Gastroesophageal sphincter (tissue), 4 donors: ENCODE measurements around the gene HIVEP2. TPM values are rescaled to one million over a fixed set of nuclear protein-coding genes. Genes with fewer than 3 reads are reported as not detected.

Experiments
- ATAC-seq: fragments of 150-250 bp; one replicate; pipeline ENCODE4 v1.9.1; 2016; ENCODE audit warnings: mild to moderate bottlenecking, moderate library complexity
- H3K27ac ChIP-seq, 4 donors: fragments of 200-600 bp; sonication (generic) in 3 of 4; 1 replicate in 3 of 4; 2 replicates in 1 of 4; pipeline ENCODE4 v1.5.1; 2016 to 2019
- H3K27me3 ChIP-seq: fragments of 200-600 bp; sonication (generic); one replicate; pipeline ENCODE4 v1.5.1; 2019
- H3K36me3 ChIP-seq, 2 donors: fragments of 200-600 bp; sonication (generic); one replicate each; pipeline ENCODE4 v1.5.1; 2019; ENCODE audit warnings: control low read depth in 1 of 2
- H3K4me1 ChIP-seq, 3 donors: fragments of 200-600 bp; sonication (generic); 1 replicate in 2 of 3; 2 replicates in 1 of 3; pipeline ENCODE4 v1.5.1; 2016 to 2019; ENCODE audit warnings: control low read depth in 2 of 3
- H3K4me3 ChIP-seq, 2 donors: fragments of 200-600 bp; sonication (generic); one replicate each; pipeline ENCODE4 v1.5.1; 2019; ENCODE audit warnings: mild to moderate bottlenecking in 1 of 2, moderate library complexity in 1 of 2
- H3K9me3 ChIP-seq, 3 donors: fragments of 200-600 bp; sonication (generic); one replicate each; pipeline ENCODE4 v1.5.1; 2017 to 2019; ENCODE audit warnings: control low read depth in 2 of 3
- CTCF ChIP-seq, 4 experiments: fragments of 200-600 bp in 2 of 4; fragments of 450-650 bp in 2 of 4; sonication (generic) in 1 of 4; IDR thresholded peaks; one replicate each; pipeline ENCODE4 v1.5.1; 2017 to 2019; ENCODE audit warnings: antibody characterized with exemption in 4 of 4, mild to moderate bottlenecking in 2 of 4, moderate library complexity in 2 of 4
- EP300 ChIP-seq: sonication (generic); formaldehyde crosslinking; IDR thresholded peaks from one replicate; pipeline ENCODE4 v1.6.1; 2017; ENCODE audit warnings: antibody characterized with exemption, mild to moderate bottlenecking
- POLR2A ChIP-seq, 2 donors: fragments of 450-650 bp; IDR thresholded peaks; one replicate each; pipeline ENCODE4 v1.6.1; 2017; ENCODE audit warnings: antibody characterized with exemption in 2 of 2, mild to moderate bottlenecking in 2 of 2, moderate library complexity in 1 of 2
- POLR2AphosphoS5 ChIP-seq: sonication (generic); formaldehyde crosslinking; IDR thresholded peaks from one replicate; pipeline ENCODE4 v1.6.1; 2017; ENCODE audit warnings: antibody characterized with exemption
- WGBS, 2 donors: methylation state at CpG; one replicate each; pipeline ENCODE4 v1.1.5; 2018; ENCODE audit warnings: low coverage in 1 of 2; 5-methylcytosine and 5-hydroxymethylcytosine counted together
- total RNA-seq, 4 donors: library from RNA; depleted of rRNA; stranded (reverse); fragments of >200 nt; gene quantifications; one replicate each; pipeline ENCODE4 v1.1.0, GENCODE V29; 2016

HIVEP2 gene
- total RNA-seq, 4 donors from 2014 or later: 17.1 to 28.1 (median 24.9) TPM

GRCh38 chr6:142932889-142933288 lies 12.1 kb downstream of the HIVEP2 start:
- Histone ChIP-seq H3K27ac (no peak overlapping the region), H3K4me3 (no peak overlapping the region), H3K27me3 (no peaks in the 10 kb centered on the region), H3K36me3 (no peaks in the 10 kb centered on the region), H3K9me3 (no peaks in the 10 kb centered on the region), H3K4me1 (peaks cover 0 to 41% (median 0%) of the 10 kb centered on the region in 3 donors)
- ATAC-seq: no peak
- 45 to 74% methylated on average over 1 to 2 of the region's 2 CpGs for WGBS, 2 donors
- TF ChIP-seq EP300: no peak
- TF ChIP-seq POLR2A (IDR thresholded peaks at IDR 0.05): no peak
- TF ChIP-seq POLR2AphosphoS5: no peak
- no peak for TF ChIP-seq CTCF (IDR thresholded peaks at IDR 0.05)

- Histone ChIP-seq H3K36me3 (no peaks in the 10 kb centered on the region), H3K4me3 (no peak overlapping the region), H3K4me1 (peaks cover 0 to 53% (median 0%) of the 10 kb centered on the region in 3 donors), H3K27me3 (no peaks in the 10 kb centered on the region), H3K27ac (no peak overlapping the region), H3K9me3 (no peaks in the 10 kb centered on the region)
- TF ChIP-seq POLR2A (IDR thresholded peaks at IDR 0.05) (no peak), POLR2AphosphoS5 (no peak), CTCF (IDR thresholded peaks at IDR 0.05) (no peak), EP300 (no peak)
- no peak for ATAC-seq
- 91% methylated on average over 1 of the region's 1 CpG; no CpG with 5 or more reads in 1 of the 2 donors for WGBS, 2 donors
These were observed 15.1 kb downstream of the HIVEP2 start for GRCh38 chr6:142929751-142930358.

GRCh38 chr6:142927904-142928303 lies 17.1 kb downstream of the HIVEP2 start:
- H3K36me3 ChIP-seq: no peaks in the 10 kb centered on the region
- ATAC-seq: no peak
- H3K27ac ChIP-seq: peak overlapping the region in 2 of 4 donors; percentile 91 to 96
- no peak overlapping the region for H3K4me3 ChIP-seq
- TF ChIP-seq POLR2A (IDR thresholded peaks at IDR 0.05) (no peak), EP300 (no peak), POLR2AphosphoS5 (no peak), CTCF (IDR thresholded peaks at IDR 0.05) (no peak)
- 69 to 74% methylated on average over 4 to 5 of the region's 5 CpGs for WGBS, 2 donors
- no peaks in the 10 kb centered on the region for H3K27me3 ChIP-seq
- H3K9me3 ChIP-seq: no peaks in the 10 kb centered on the region
- H3K4me1 ChIP-seq: peaks cover 0 to 33% (median 0%) of the 10 kb centered on the region in 3 donors

- TF ChIP-seq CTCF (IDR thresholded peaks at IDR 0.05) (no peak), POLR2AphosphoS5 (no peak), EP300 (no peak), POLR2A (IDR thresholded peaks at IDR 0.05) (no peak)
These were observed 17.8 kb downstream of the HIVEP2 start for GRCh38 chr6:142927271-142927580.

More at GRCh38 chr6:142927271-142927580, 17.8 kb downstream of the HIVEP2 start:
- no peak for ATAC-seq
- H3K27ac ChIP-seq: peak overlapping the region; percentile 34 to 96 (median 90)
- no peaks in the 10 kb centered on the region for H3K27me3 ChIP-seq
- 0% methylated on average over 2 to 7 of the region's 7 CpGs for WGBS, 2 donors
- no peaks in the 10 kb centered on the region for H3K36me3 ChIP-seq
- peak overlapping the region; percentile 49 to 66 for H3K4me3 ChIP-seq
- H3K9me3 ChIP-seq: no peaks in the 10 kb centered on the region
- peaks cover 0 to 28% (median 0%) of the 10 kb centered on the region in 3 donors for H3K4me1 ChIP-seq
